ENCODE data around the gene THSD4.

DNA sequence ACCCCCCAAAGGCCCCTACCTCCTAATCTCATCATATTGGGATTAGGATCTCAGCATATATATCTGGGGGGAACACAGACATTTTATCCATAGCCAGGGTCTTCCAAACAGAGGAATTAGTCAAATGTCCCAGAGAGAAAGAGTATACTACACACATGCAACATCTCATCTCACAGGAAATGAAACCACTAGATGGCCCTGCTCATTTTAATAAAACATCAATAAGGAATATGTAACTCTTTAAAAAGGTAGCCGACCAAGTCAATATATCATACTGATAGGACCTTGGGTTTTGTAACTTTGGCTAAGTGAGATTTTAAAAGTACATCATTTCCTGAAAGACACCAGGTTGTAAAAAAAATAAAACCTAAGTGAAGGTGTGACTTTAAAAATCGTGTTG lies 45.6 kb upstream of the THSD4 start:
- TF ChIP-seq, protein P1, sequence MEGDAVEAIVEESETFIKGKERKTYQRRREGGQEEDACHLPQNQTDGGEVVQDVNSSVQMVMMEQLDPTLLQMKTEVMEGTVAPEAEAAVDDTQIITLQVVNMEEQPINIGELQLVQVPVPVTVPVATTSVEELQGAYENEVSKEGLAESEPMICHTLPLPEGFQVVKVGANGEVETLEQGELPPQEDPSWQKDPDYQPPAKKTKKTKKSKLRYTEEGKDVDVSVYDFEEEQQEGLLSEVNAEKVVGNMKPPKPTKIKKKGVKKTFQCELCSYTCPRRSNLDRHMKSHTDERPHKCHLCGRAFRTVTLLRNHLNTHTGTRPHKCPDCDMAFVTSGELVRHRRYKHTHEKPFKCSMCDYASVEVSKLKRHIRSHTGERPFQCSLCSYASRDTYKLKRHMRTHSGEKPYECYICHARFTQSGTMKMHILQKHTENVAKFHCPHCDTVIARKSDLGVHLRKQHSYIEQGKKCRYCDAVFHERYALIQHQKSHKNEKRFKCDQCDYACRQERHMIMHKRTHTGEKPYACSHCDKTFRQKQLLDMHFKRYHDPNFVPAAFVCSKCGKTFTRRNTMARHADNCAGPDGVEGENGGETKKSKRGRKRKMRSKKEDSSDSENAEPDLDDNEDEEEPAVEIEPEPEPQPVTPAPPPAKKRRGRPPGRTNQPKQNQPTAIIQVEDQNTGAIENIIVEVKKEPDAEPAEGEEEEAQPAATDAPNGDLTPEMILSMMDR (IDR thresholded peaks at IDR 0.05; ENCODE audit: poor library complexity, severe bottlenecking): no peak
- no peak for TF ChIP-seq EZH2 (IDR thresholded peaks at IDR 0.05; ENCODE audit: borderline replicate concordance, insufficient read depth, low read length, poor library complexity, severe bottlenecking)
- TF ChIP-seq EP300 (conservative IDR thresholded peaks at IDR 0.05; ENCODE audit: poor library complexity, severe bottlenecking): no peak
- TF ChIP-seq, protein P2, sequence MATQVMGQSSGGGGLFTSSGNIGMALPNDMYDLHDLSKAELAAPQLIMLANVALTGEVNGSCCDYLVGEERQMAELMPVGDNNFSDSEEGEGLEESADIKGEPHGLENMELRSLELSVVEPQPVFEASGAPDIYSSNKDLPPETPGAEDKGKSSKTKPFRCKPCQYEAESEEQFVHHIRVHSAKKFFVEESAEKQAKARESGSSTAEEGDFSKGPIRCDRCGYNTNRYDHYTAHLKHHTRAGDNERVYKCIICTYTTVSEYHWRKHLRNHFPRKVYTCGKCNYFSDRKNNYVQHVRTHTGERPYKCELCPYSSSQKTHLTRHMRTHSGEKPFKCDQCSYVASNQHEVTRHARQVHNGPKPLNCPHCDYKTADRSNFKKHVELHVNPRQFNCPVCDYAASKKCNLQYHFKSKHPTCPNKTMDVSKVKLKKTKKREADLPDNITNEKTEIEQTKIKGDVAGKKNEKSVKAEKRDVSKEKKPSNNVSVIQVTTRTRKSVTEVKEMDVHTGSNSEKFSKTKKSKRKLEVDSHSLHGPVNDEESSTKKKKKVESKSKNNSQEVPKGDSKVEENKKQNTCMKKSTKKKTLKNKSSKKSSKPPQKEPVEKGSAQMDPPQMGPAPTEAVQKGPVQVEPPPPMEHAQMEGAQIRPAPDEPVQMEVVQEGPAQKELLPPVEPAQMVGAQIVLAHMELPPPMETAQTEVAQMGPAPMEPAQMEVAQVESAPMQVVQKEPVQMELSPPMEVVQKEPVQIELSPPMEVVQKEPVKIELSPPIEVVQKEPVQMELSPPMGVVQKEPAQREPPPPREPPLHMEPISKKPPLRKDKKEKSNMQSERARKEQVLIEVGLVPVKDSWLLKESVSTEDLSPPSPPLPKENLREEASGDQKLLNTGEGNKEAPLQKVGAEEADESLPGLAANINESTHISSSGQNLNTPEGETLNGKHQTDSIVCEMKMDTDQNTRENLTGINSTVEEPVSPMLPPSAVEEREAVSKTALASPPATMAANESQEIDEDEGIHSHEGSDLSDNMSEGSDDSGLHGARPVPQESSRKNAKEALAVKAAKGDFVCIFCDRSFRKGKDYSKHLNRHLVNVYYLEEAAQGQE (IDR thresholded peaks at IDR 0.05; ENCODE audit: borderline replicate concordance): no peak
- no peak for TF ChIP-seq POLR2AphosphoS5 (IDR thresholded peaks at IDR 0.05)
- no peak for TF ChIP-seq RAD21 (conservative IDR thresholded peaks at IDR 0.05)
- no peak for TF ChIP-seq MXI1 (conservative IDR thresholded peaks at IDR 0.05; ENCODE audit: poor library complexity, severe bottlenecking)

Data from neural cell (in vitro differentiated cells).